HepG2 (cell line): ENCODE data around the gene ADAT3. TPM values are rescaled to one million over a fixed set of nuclear protein-coding genes. Genes with fewer than 3 reads are reported as not detected.

Source experiments
- ATF5 ChIP-seq: sonication (generic); formaldehyde crosslinking; IDR thresholded peaks from 2 replicates; pipeline ENCODE4 v1.4.0; 2020; ENCODE audit warnings: mild to moderate bottlenecking, low read depth, missing genetic modification reagents
- CREBL2 ChIP-seq: sonication (generic); formaldehyde crosslinking; IDR thresholded peaks from 2 replicates; pipeline ENCODE4 v1.8.1; 2023; ENCODE audit warnings: missing genetic modification reagents, mild to moderate bottlenecking, borderline replicate concordance
- DMAP1 ChIP-seq: IDR thresholded peaks from 2 replicates; pipeline ENCODE4 v1.6.1; 2016
- FOXJ3 ChIP-seq: sonication (generic); formaldehyde crosslinking; IDR thresholded peaks from 2 replicates; pipeline ENCODE4 v1.4.0; 2020; ENCODE audit warnings: missing genetic modification reagents, mild to moderate bottlenecking, borderline replicate concordance
- HNF4A ChIP-seq: sonication (generic); formaldehyde crosslinking; IDR thresholded peaks from 2 replicates; pipeline ENCODE4 v1.4.0; 2020; ENCODE audit warnings: missing genetic modification reagents
- MTF2 ChIP-seq: sonication (generic); formaldehyde crosslinking; IDR thresholded peaks from 2 replicates; pipeline ENCODE4 v1.5.0; 2020; ENCODE audit warnings: missing genetic modification reagents, borderline replicate concordance
- MXD1 ChIP-seq: sonication (generic); formaldehyde crosslinking; IDR thresholded peaks from 2 replicates; pipeline ENCODE4 v1.4.0; 2020; ENCODE audit warnings: mild to moderate bottlenecking, missing genetic modification reagents
- NRL ChIP-seq: sonication (generic); formaldehyde crosslinking; IDR thresholded peaks from 2 replicates; pipeline ENCODE4 v1.5.0; 2020; ENCODE audit warnings: missing genetic modification reagents, mild to moderate bottlenecking, moderate library complexity, borderline replicate concordance
- SALL1 ChIP-seq: sonication (generic); formaldehyde crosslinking; IDR thresholded peaks from 2 replicates; pipeline ENCODE4 v1.8.0; 2022; ENCODE audit warnings: mild to moderate bottlenecking, missing genetic modification reagents
- SKIL ChIP-seq: sonication (generic); formaldehyde crosslinking; IDR thresholded peaks from 2 replicates; pipeline ENCODE4 v1.8.0; 2022; ENCODE audit warnings: missing genetic modification reagents, mild to moderate bottlenecking, moderate library complexity, borderline replicate concordance
- TFE3 ChIP-seq: IDR thresholded peaks from 2 replicates; pipeline ENCODE4 v1.6.1; 2016
- U2AF2 ChIP-seq: fragments of 200-400 bp; formaldehyde crosslinking; IDR thresholded peaks from 2 replicates; pipeline ENCODE4 v1.6.1; 2017; ENCODE audit warnings: low read depth, mild to moderate bottlenecking, low read length
- ZC3H4 ChIP-seq: sonication (generic); formaldehyde crosslinking; IDR thresholded peaks from 2 replicates; pipeline ENCODE4 v1.4.0; 2020; ENCODE audit warnings: missing genetic modification reagents, borderline replicate concordance
- ZFYVE20 ChIP-seq: sonication (generic); formaldehyde crosslinking; IDR thresholded peaks from 2 replicates; pipeline ENCODE4 v1.8.0; 2023; ENCODE audit warnings: low read depth, mild to moderate bottlenecking, moderate library complexity, missing genetic modification reagents, borderline replicate concordance
- ZNF460 ChIP-seq: sonication (generic); formaldehyde crosslinking; IDR thresholded peaks from 2 replicates; pipeline ENCODE4 v1.5.1; 2020; ENCODE audit warnings: missing genetic modification reagents, mild to moderate bottlenecking, borderline replicate concordance
- ZNF513 ChIP-seq: sonication (generic); formaldehyde crosslinking; conservative IDR thresholded peaks from 2 replicates; pipeline ENCODE4 v1.5.0; 2020; ENCODE audit warnings: missing genetic modification reagents
- ZNF709 ChIP-seq: sonication (generic); formaldehyde crosslinking; IDR thresholded peaks from 2 replicates; pipeline ENCODE4 v1.5.0; 2020; ENCODE audit warnings: mild to moderate bottlenecking, missing genetic modification reagents
- ZNF891 ChIP-seq: sonication (generic); formaldehyde crosslinking; IDR thresholded peaks from 2 replicates; pipeline ENCODE4 v1.5.0; 2020; ENCODE audit warnings: mild to moderate bottlenecking, missing genetic modification reagents
- polyA plus RNA-seq, 8 experiments: library from polyadenylated mRNA; depleted of rRNA in 3 of 8; stranded (reverse) in 7 of 8; unstranded in 1 of 8; fragments of >200 nt; fragmentation: Illumina TruSeq in 4 of 8; extraction: Trizol in 4 of 8; gene quantifications; 2 replicates each; pipeline versions ENCODE4 v1.2.1 to v1.2.3, GENCODE V29; 2011 to 2016; ENCODE audit warnings: low read depth in 4 of 8, missing spikeins in 1 of 8, mixed read lengths in 1 of 8; ENCODE audit not compliant: insufficient read depth in 1 of 8
- total RNA-seq, 5 experiments: library from RNA; depleted of rRNA; stranded (reverse); fragments of >200 nt; fragmentation: Illumina TruSeq; extraction: Trizol; gene quantifications; 2 replicates each; pipeline ENCODE4 v1.2.3, GENCODE V29; 2016; ENCODE audit warnings: low read depth in 1 of 5

Gene ADAT3
- total and polyA plus RNA-seq, 2 of the 13 experiments (the other 11 are each of a cell fraction or from before 2014, with no cell fraction given) = 0.95 to 3.5 TPM

- TF ChIP-seq MTF2 (CRISPR knock-in tag) (no peak), ZNF891 (CRISPR knock-in tag) (no peak; the same call in 1 of the 2 replicates), ZNF709 (no peak), CREBL2 (no peak), DMAP1 (CRISPR knock-in tag) (peak; percentile 95), ZC3H4 (CRISPR knock-in tag) (no peak), ZNF513 (CRISPR knock-in tag) (no peak), ATF5 (CRISPR knock-in tag) (no peak), SALL1 (peak; percentile 72), TFE3 (peak; percentile 82), NRL (no peak), FOXJ3 (CRISPR knock-in tag) (no peak), ZNF460 (CRISPR knock-in tag) (peak; percentile 22; the same call in 1 of the 2 replicates), ZFYVE20 (CRISPR knock-in tag) (no peak), U2AF2 (no peak), SKIL (CRISPR knock-in tag) (peak; percentile 54; the same call in 1 of the 2 replicates), HNF4A (CRISPR knock-in tag) (no peak), MXD1 (CRISPR knock-in tag) (peak; percentile 98)
Measured at GRCh38 chr19:1863638-1864479, 41.3 kb upstream of the ADAT3 start (continued).
